Psoas muscle (tissue), 8 donors: ENCODE measurements around the gene FBXW5. TPM values are rescaled to one million over a fixed set of nuclear protein-coding genes. Genes with fewer than 3 reads are reported as not detected.

Experiments
- ATAC-seq, 4 donors: fragments of 200-7000 bp; cut with Tn5 transposase; one replicate each; pipeline ENCODE4 v1.9.1; 2020; ENCODE audit warnings: moderate library complexity in 3 of 4, mild to moderate bottlenecking in 2 of 4
- DNase-seq, 2 donors: peaks; one replicate each; pipeline ENCODE4 v3.0.0-alpha.2; 2020
- H3K27ac ChIP-seq: fragments of 200-600 bp; one replicate; pipeline ENCODE4 v1.8.0; 2022
- H3K27me3 ChIP-seq, 3 donors: fragments of 200-600 bp in 1 of 3; one replicate each; pipeline versions ENCODE4 v1.6.1 to v1.8.0; 2013 to 2022; ENCODE audit warnings: low read length in 2 of 3, mild to moderate bottlenecking in 2 of 3, moderate library complexity in 1 of 3; ENCODE audit not compliant: insufficient read depth in 3 of 3
- H3K36me3 ChIP-seq, 2 donors: fragments of 200-600 bp in 1 of 2; one replicate each; pipeline versions ENCODE4 v1.6.1 to v1.8.0; 2013 to 2022; ENCODE audit warnings: low read depth in 1 of 2, mild to moderate bottlenecking in 1 of 2, moderate library complexity in 1 of 2; ENCODE audit not compliant: insufficient read depth in 1 of 2
- H3K4me1 ChIP-seq: fragments of 200-600 bp; one replicate; pipeline ENCODE4 v1.8.0; 2022
- H3K4me3 ChIP-seq: fragments of 200-600 bp; one replicate; pipeline ENCODE4 v1.8.0; 2022; ENCODE audit warnings: mild to moderate bottlenecking
- H3K9me3 ChIP-seq: fragments of 200-600 bp; one replicate; pipeline ENCODE4 v1.8.0; 2022
- WGBS, 3 donors: extraction: QIAGEN DNeasy Blood & Tissue Kit; methylation state at CpG; one replicate each; pipeline versions ENCODE4 v1.1.6 to v1.1.7; 2013; 5-methylcytosine and 5-hydroxymethylcytosine counted together
- intact Hi-C, 2 donors: fragments of 100-400 bp; cut with DNase I; formaldehyde crosslinking; loops; one replicate each; pipeline versions ENCODE4 v1.11.0 to v1.14.2; 2022
- polyA plus RNA-seq, 3 donors: library from polyadenylated mRNA; stranded (reverse); fragments of 200-250 nt; gene quantifications; one replicate each; pipeline ENCODE4 v1.2.3, GENCODE V29; 2013
- total RNA-seq, 4 donors: library from RNA; stranded (reverse); fragmentation: NEBNext Ultra II Directional in 2 of 4; extraction: Animal tissue kit (Norgen Biotek cat#: 25700) in 2 of 4; gene quantifications; one replicate each; pipeline versions ENCODE4 v1.2.1 to v1.2.4, GENCODE V29; 2021 to 2023
- TF ChIP-seq, protein P1 (sequence below): fragments of 200-600 bp; IDR thresholded peaks from one replicate; pipeline ENCODE4 v1.8.0; 2022; ENCODE audit warnings: antibody characterized with exemption
- donor health status: healthy with polysubstance abuse.
- donor health status: DM: no; HTN: no; CAD: no; lungs with moderate emphysema.
- donor health status: Bipolar disorder and iron deficiency.
- donor health status: healthy.
- donor health status: DM: yes; HTN: yes; CAD: no.
- donor health status: DM: no; HTN: no; CAD: no.
- donor health status: DM: no; HTN: no; CAD: no.
- donor health status: DM: yes; HTN: yes; CAD: no.

Gene FBXW5
- total and polyA plus RNA-seq, 7 donors = 135 to 261 (median 202) TPM

GRCh38 chr9:136903041-136903554 is 41.4 kb downstream of the FBXW5 start:
- peaks cover 25% of the 10 kb centered on the region for H3K4me1 ChIP-seq
- intact Hi-C loops = loop anchor here in 1 of 2 donors (2.0 to 5.0 kb wide), 2 partner anchors 26 to 39 kb away; partner anchors contain the start of gene FBXW5
- H3K9me3 ChIP-seq = no peaks in the 10 kb centered on the region
- H3K4me3 ChIP-seq = peak overlapping the region; percentile 42
- TF ChIP-seq, protein P1, sequence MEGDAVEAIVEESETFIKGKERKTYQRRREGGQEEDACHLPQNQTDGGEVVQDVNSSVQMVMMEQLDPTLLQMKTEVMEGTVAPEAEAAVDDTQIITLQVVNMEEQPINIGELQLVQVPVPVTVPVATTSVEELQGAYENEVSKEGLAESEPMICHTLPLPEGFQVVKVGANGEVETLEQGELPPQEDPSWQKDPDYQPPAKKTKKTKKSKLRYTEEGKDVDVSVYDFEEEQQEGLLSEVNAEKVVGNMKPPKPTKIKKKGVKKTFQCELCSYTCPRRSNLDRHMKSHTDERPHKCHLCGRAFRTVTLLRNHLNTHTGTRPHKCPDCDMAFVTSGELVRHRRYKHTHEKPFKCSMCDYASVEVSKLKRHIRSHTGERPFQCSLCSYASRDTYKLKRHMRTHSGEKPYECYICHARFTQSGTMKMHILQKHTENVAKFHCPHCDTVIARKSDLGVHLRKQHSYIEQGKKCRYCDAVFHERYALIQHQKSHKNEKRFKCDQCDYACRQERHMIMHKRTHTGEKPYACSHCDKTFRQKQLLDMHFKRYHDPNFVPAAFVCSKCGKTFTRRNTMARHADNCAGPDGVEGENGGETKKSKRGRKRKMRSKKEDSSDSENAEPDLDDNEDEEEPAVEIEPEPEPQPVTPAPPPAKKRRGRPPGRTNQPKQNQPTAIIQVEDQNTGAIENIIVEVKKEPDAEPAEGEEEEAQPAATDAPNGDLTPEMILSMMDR = no peak
- peak in 1 of 4 donors; percentile 21 for ATAC-seq
- WGBS, 3 donors = 42 to 54% (median 48%) methylated on average over 12 of the region's 12 CpGs
- no peaks in the 10 kb centered on the region for H3K27me3 ChIP-seq
- peaks cover 0 to 47% of the 10 kb centered on the region in 2 donors for H3K36me3 ChIP-seq
- H3K27ac ChIP-seq = peak overlapping the region; percentile 92
- DNase-seq = no peak

DNA sequence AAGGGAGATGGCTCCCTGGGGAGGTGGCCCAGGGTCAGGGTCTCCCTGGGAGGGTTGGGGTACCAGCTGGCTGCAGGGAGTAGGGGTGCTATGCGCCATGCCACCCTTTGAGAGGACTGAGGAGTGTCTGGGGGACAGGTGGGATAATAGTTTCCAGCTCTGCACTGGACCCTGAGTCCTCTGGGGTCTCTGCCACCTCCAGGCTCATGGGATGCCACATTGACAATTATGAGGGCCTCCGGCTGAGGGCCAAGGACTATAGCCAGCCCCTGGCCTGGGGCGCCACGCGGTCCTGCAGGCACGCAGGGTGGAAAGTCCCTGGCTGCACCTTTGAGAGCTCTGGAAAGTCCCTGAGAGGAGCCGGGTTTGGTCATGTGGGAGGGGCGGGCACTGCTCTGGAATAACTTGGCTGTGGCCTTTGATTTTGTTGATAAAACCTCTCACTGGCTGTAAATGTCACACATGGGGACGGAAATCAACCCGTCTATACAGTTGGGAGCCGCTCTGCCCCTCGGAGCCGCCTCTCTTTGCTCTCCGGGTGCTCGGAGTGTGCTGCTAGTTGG is 42.2 kb downstream of the FBXW5 start:
- H3K4me3 ChIP-seq = peak overlapping the region; percentile 42
- intact Hi-C loops = loop anchor here in 1 of 2 donors (2.0 to 5.0 kb wide), 2 partner anchors 26 to 40 kb away; partner anchors contain the start of gene FBXW5

DNA sequence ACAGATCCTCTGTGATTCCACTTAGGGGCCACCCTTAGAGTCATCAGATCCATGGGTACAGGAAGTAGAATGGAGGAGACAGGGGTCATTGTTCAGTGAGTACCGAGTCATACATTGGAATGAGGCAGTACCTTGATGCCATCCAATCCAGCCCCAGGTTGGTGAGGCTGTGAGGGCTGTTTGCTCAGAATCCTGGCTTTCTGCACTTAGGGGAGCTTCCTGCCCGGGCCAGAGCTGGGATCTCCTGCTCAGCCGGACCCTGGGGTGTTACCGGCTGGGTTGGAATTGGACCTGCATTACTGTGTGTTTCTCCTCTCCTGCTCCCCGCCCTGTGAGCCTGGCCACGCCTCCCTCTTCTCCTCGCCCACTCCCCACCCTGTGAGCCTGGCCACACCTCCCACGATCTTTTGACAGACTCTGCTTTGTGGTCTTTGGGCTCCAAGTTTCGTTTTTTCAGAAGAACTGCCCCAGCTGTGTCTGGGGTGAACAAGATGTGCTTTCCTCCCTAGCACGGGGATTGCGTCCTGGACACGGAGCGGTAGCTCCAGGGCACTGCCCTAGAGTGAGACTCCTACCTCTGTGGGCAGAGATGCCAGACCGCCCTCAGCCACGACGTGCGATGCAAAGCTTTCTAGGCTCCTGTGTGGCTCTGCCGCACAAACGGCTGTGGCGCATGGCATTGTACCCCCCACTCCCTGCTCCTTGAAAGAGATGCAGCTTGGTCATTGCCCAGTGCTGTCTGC is 42.9 kb downstream of the FBXW5 start:
- 24 to 54% (median 40%) methylated on average over 20 of the region's 20 CpGs for WGBS, 3 donors
- H3K9me3 ChIP-seq = no peaks in the 10 kb centered on the region
- H3K4me3 ChIP-seq = peak overlapping the region; percentile 19
- ATAC-seq = peak; percentile 43 to 67 (median 61)
- intact Hi-C loops = loop anchor here in 1 of 2 donors (2.0 to 5.0 kb wide), 2 partner anchors 27 to 41 kb away; partner anchors contain the start of gene FBXW5
- TF ChIP-seq, protein P1 = no peak
- peak overlapping the region; percentile 92 for H3K27ac ChIP-seq
- DNase-seq = peak in 1 of 2 donors; percentile 67
- peaks cover 0 to 35% of the 10 kb centered on the region in 2 donors for H3K36me3 ChIP-seq
- no peaks in the 10 kb centered on the region for H3K27me3 ChIP-seq
- H3K4me1 ChIP-seq = peaks cover 25% of the 10 kb centered on the region

More for the DNA sequence above, 42.2 kb downstream of the FBXW5 start:
- TF ChIP-seq, protein P1 = no peak
- H3K4me1 ChIP-seq = peaks cover 25% of the 10 kb centered on the region
- 12 to 25% (median 14%) methylated on average over 15 of the region's 15 CpGs for WGBS, 3 donors
- no peaks in the 10 kb centered on the region for H3K27me3 ChIP-seq
- DNase-seq (peak; percentile 59 to 79), ATAC-seq (peak; percentile 82 to 97 (median 91))
- peak overlapping the region; percentile 92 for H3K27ac ChIP-seq
- peaks cover 0 to 39% of the 10 kb centered on the region in 2 donors for H3K36me3 ChIP-seq
- H3K9me3 ChIP-seq = no peaks in the 10 kb centered on the region

DNA sequence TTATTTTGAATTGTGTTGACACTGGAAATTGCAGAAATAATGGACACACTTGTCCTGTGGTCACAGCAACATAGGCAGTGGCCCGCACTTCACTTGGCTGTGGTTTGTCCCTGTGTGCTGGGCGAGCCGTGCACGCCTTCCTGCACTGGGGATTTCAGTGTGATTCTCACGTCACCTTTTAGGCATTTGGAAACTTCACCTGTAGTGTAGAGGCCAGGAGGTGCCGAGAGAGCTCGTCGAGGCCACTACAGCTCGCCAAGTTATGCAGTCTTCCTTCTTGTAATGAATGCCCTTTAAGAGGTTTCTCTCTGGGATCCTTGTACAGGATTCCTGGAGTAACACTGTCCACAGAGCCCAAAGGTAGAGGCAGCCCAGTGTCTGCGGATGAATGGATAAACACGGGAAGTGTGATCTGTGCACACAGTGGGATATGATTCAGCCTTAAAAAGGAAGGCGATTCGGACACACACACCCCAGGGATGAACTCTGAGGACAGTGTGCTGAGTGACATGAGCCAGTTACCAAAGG is 43.5 kb downstream of the FBXW5 start:
- DNase-seq (no peak), ATAC-seq (peak in 2 of 4 donors; percentile 21 to 29)
- Histone ChIP-seq H3K4me3 (no peak overlapping the region), H3K27me3 (no peaks in the 10 kb centered on the region), H3K9me3 (no peaks in the 10 kb centered on the region), H3K27ac (peak overlapping the region; percentile 92), H3K36me3 (peaks cover 0 to 28% of the 10 kb centered on the region in 2 donors), H3K4me1 (peaks cover 25% of the 10 kb centered on the region)
- TF ChIP-seq, protein P1 = no peak
- intact Hi-C loops = loop anchor here in 1 of 2 donors (5.0 kb wide), 1 partner anchor 41 kb away; the partner anchor contains the start of gene FBXW5
- 47 to 72% (median 54%) methylated on average over 13 of the region's 13 CpGs for WGBS, 3 donors
